Fibroblast of lung (primary cell): ENCODE data around the gene DPP4. TPM values are rescaled to one million over a fixed set of nuclear protein-coding genes. Genes with fewer than 3 reads are reported as not detected.

Experiments
- DNase-seq, 2 donors: peaks; one replicate each; pipeline versions ENCODE4 v3.0.0 to v3.0.0-alpha.2; 2010; ENCODE audit warnings: low read depth in 2 of 2
- H2AFZ ChIP-seq: 2 replicates; pipeline ENCODE4 v1.5.1; 2012; ENCODE audit warnings: low read length, control low read depth, inconsistent platforms
- H3K27ac ChIP-seq: 2 replicates; pipeline ENCODE4 v1.5.1; 2011; ENCODE audit warnings: low read length, control low read depth; ENCODE audit not compliant: insufficient read depth
- H3K27me3 ChIP-seq: 2 replicates; pipeline ENCODE4 v1.5.1; 2011; ENCODE audit warnings: mild to moderate bottlenecking, low read length; ENCODE audit not compliant: control insufficient read depth, insufficient read depth
- H3K36me3 ChIP-seq: 2 replicates; pipeline ENCODE4 v1.5.1; 2011; ENCODE audit warnings: low read length; ENCODE audit not compliant: control insufficient read depth, insufficient read depth
- H3K4me1 ChIP-seq: 2 replicates; pipeline ENCODE4 v1.5.1; 2011; ENCODE audit warnings: low read length; ENCODE audit not compliant: control insufficient read depth, insufficient read depth; ENCODE audit errors: extremely low read depth
- H3K4me2 ChIP-seq: 2 replicates; pipeline ENCODE4 v1.5.1; 2011; ENCODE audit warnings: low read length, control low read depth; ENCODE audit not compliant: insufficient read depth; ENCODE audit errors: extremely low read depth
- H3K4me3 ChIP-seq, 4 experiments: fragments of 200-600 bp in 1 of 4; sonication (generic) in 1 of 4; replicated peaks in 1 of 4; 2 replicates each; pipeline ENCODE4 v1.5.1; 2011 to 2016; ENCODE audit warnings: low read length in 4 of 4, low read depth in 3 of 4, mild to moderate bottlenecking in 3 of 4, control low read depth in 2 of 4, inconsistent platforms in 1 of 4, mixed read lengths in 1 of 4; ENCODE audit not compliant: insufficient read depth in 1 of 4; ENCODE audit errors: control extremely low read depth in 1 of 4
- H3K79me2 ChIP-seq: 2 replicates; pipeline ENCODE4 v1.5.1; 2012; ENCODE audit warnings: mild to moderate bottlenecking, low read length, inconsistent platforms; ENCODE audit not compliant: control insufficient read depth, insufficient read depth
- H3K9ac ChIP-seq: 2 replicates; pipeline ENCODE4 v1.5.1; 2011; ENCODE audit warnings: mild to moderate bottlenecking, low read length, control low read depth; ENCODE audit not compliant: insufficient read depth
- H3K9me3 ChIP-seq: 2 replicates; pipeline ENCODE4 v1.5.1; 2012; ENCODE audit warnings: low read depth, low read length; ENCODE audit not compliant: control insufficient read depth, insufficient read depth
- H4K20me1 ChIP-seq: 2 replicates; pipeline ENCODE4 v1.5.1; 2011; ENCODE audit warnings: low read length; ENCODE audit not compliant: control insufficient read depth, insufficient read depth; ENCODE audit errors: extremely low read depth
- EZH2 ChIP-seq: IDR thresholded peaks from 2 replicates; pipeline ENCODE4 v1.5.1; 2012; ENCODE audit warnings: low read length, control low read depth, mild to moderate bottlenecking; ENCODE audit errors: missing control alignments
- polyA plus RNA-seq, 2 donors: library from polyadenylated mRNA; depleted of rRNA in 1 of 2; stranded (reverse) in 1 of 2; unstranded in 1 of 2; fragments of >200 nt; gene quantifications; 2 replicates each; pipeline ENCODE4 v1.2.1, GENCODE V29; 2011 to 2012; ENCODE audit warnings: missing spikeins in 1 of 2
- total RNA-seq: library from RNA; depleted of rRNA; stranded (reverse); fragments of >200 nt; gene quantifications from 2 replicates; pipeline ENCODE4 v1.2.1, GENCODE V29; 2014
- TF ChIP-seq, protein P1 (sequence below), 2 donors: IDR thresholded peaks in 1 of 2; conservative IDR thresholded peaks in 1 of 2; 1 replicate in 1 of 2; 2 replicates in 1 of 2; pipeline ENCODE4 v1.5.1; 2011 to 2012; ENCODE audit warnings: low read length in 2 of 2, control low read depth in 1 of 2, inconsistent platforms in 1 of 2, low read depth in 1 of 2, mild to moderate bottlenecking in 1 of 2

The DPP4 gene
- total and polyA plus RNA-seq, 2 donors (not counting 1 experiment from before 2014, with no cell fraction given), result 58.1 to 297 TPM

DNA sequence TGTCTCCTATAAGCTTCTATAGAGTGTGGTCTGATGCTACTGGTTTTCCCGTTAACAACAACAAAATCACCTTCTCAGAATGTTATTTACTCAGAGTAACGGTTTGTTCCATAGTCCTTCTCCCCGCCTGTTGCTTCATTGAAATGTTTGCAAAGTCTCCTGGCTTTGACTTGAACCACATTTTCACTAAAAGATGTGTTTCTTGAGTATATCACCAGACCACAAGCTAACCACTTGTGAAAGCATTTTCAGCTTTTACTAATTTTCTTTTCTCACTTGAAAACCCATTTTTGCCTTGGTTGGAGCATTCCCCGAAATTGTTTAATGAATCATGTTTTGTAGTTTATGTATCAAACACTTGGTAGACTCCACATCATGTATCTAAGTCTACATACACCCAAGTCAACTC lies 121.2 kb downstream of the DPP4 start:
- no peaks in the 10 kb centered on the region for H3K36me3 ChIP-seq
- no peak overlapping the region for H3K4me3 ChIP-seq
- H3K9ac ChIP-seq, result no peak overlapping the region

DNA sequence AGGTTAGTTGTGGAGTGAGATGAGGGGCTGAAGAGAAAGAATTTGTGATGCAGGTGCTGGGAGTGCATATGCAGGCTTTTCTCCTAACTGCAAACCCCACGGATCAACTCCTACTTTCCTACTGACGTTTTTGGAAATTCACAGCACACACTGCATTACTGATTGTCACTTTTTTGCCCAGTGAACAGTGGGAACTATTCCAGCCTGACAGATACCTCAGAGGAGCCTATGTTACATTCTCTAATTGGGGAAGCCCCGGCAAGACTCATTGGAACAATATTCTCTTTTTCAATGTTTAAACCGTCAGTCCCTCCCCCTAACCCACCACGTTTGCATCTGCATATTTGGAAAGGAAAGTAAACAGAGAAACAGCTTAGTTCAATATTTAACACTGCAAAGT lies 126.2 kb downstream of the DPP4 start:
- no peak overlapping the region for H2AFZ ChIP-seq
- H3K9me3 ChIP-seq, result no peaks in the 10 kb centered on the region
- no peak for DNase-seq
- H3K4me1 ChIP-seq, result no peaks in the 10 kb centered on the region
- H3K27ac ChIP-seq, result no peak overlapping the region
- no peak for TF ChIP-seq EZH2
- TF ChIP-seq, protein P1, sequence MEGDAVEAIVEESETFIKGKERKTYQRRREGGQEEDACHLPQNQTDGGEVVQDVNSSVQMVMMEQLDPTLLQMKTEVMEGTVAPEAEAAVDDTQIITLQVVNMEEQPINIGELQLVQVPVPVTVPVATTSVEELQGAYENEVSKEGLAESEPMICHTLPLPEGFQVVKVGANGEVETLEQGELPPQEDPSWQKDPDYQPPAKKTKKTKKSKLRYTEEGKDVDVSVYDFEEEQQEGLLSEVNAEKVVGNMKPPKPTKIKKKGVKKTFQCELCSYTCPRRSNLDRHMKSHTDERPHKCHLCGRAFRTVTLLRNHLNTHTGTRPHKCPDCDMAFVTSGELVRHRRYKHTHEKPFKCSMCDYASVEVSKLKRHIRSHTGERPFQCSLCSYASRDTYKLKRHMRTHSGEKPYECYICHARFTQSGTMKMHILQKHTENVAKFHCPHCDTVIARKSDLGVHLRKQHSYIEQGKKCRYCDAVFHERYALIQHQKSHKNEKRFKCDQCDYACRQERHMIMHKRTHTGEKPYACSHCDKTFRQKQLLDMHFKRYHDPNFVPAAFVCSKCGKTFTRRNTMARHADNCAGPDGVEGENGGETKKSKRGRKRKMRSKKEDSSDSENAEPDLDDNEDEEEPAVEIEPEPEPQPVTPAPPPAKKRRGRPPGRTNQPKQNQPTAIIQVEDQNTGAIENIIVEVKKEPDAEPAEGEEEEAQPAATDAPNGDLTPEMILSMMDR (conservative IDR thresholded peaks at IDR 0.05 in 1 of 2, IDR thresholded peaks at IDR 0.05 in 1 of 2; ENCODE audit: low read depth in 1 of 2, low read length in 2 of 2), result no peak
- H3K79me2 ChIP-seq, result no peaks in the 10 kb centered on the region
- no peaks in the 10 kb centered on the region for H3K36me3 ChIP-seq
- no peak overlapping the region for H3K4me2 ChIP-seq
- H4K20me1 ChIP-seq, result no peaks in the 10 kb centered on the region
- H3K9ac ChIP-seq, result no peak overlapping the region
- no peaks in the 10 kb centered on the region for H3K27me3 ChIP-seq
- H3K4me3 ChIP-seq, result no peak overlapping the region

More for the DNA sequence above, 121.2 kb downstream of the DPP4 start:
- peaks cover 5% of the 10 kb centered on the region for H3K27me3 ChIP-seq
- TF ChIP-seq, protein P1 (conservative IDR thresholded peaks at IDR 0.05 in 1 of 2, IDR thresholded peaks at IDR 0.05 in 1 of 2; ENCODE audit: low read depth in 1 of 2, low read length in 2 of 2), result no peak
- TF ChIP-seq EZH2, result no peak
- no peaks in the 10 kb centered on the region for H4K20me1 ChIP-seq
- H3K4me1 ChIP-seq, result no peaks in the 10 kb centered on the region
- no peak overlapping the region for H2AFZ ChIP-seq
- no peak for DNase-seq
- H3K9me3 ChIP-seq, result no peaks in the 10 kb centered on the region
- H3K27ac ChIP-seq, result no peak overlapping the region
- H3K79me2 ChIP-seq, result no peaks in the 10 kb centered on the region
- no peak overlapping the region for H3K4me2 ChIP-seq

DNA sequence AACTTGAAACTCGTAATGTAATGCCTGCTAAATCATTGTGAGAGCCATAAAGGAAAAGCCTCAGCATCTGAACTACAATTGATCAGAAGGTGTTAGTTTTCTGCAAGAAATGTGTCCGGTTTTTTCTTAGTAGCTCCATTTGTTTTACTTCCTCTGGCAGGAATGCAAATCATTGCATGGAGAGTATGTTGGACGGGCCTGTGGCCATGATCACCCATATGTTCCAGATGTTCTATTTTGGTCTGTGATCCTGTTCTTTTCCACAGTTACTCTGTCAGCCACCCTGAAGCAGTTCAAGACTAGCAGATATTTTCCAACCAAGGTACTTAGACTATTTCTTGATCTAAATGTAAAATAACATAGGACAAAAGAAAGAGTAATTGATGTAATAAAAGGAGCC lies 126.6 kb downstream of the DPP4 start:
- TF ChIP-seq, protein P1 (conservative IDR thresholded peaks at IDR 0.05 in 1 of 2, IDR thresholded peaks at IDR 0.05 in 1 of 2; ENCODE audit: low read depth in 1 of 2, low read length in 2 of 2), result no peak
- TF ChIP-seq EZH2, result no peak
- no peak for DNase-seq
- H3K9me3 ChIP-seq, result no peaks in the 10 kb centered on the region

More for the DNA sequence above, 126.6 kb downstream of the DPP4 start:
- Histone ChIP-seq H3K4me3 (no peak overlapping the region), H3K4me1 (no peaks in the 10 kb centered on the region), H3K9ac (no peak overlapping the region), H3K27me3 (no peaks in the 10 kb centered on the region), H3K4me2 (no peak overlapping the region), H3K79me2 (no peaks in the 10 kb centered on the region), H4K20me1 (no peaks in the 10 kb centered on the region), H3K27ac (no peak overlapping the region), H2AFZ (no peak overlapping the region), H3K36me3 (no peaks in the 10 kb centered on the region)
